GDM1 (cell line): ENCODE data around the gene GPX4.
A peak's percentile ranks its signal among the peaks of the same experiment; 100 is the strongest.

ENCODE experiments used
- DNase-seq: peaks from one replicate; lab custom pipeline; 2025; lab: John Stamatoyannopoulos, UW

The GPX4 gene

DNA sequence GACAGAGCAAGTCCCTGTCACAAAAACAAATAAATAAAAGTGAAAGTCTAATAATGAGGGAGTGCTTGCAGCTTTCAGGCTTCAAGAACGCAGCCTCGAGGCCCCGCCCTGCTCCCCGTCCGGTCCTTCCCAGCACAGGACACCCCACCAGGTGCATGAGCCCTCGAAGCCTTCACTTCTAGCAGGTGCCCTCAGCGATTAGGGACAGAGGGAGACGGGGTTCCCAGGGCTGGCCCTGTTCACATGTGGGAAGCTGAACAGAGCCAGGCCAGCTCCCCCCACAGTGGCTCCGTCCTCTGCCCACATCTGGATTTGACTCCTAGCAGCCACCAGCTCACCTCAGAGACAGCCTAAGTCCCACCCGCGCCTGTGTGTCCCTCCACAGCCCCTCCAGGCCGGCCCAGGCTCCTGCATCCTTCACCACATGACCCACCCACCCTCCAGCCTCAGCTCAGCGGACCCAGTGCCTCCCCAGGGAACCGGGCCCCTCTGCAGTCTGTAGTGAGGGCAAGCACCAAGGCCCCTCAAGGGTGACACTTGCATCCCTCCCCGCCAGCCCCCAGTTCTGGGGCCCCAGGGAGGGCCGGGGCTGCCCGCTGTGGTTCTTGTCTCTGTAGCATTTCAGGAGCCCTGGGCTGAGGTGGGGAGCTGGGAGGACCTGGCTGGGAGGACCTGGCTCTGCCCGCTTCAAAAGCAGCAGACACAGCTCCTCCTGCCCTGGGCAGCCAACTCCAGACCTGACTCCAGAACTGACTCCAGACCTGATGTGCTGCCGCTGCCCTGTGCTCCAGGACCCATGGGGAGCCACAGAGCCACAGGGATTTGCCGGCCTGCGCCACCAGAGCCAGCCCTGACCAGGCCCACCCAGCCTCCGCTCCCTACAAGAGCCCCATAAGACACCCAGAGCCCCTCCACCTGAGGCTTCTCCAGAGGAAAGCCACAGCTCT lies 27.2 kb downstream of the GPX4 start:
- DNase-seq = no peak

DNA sequence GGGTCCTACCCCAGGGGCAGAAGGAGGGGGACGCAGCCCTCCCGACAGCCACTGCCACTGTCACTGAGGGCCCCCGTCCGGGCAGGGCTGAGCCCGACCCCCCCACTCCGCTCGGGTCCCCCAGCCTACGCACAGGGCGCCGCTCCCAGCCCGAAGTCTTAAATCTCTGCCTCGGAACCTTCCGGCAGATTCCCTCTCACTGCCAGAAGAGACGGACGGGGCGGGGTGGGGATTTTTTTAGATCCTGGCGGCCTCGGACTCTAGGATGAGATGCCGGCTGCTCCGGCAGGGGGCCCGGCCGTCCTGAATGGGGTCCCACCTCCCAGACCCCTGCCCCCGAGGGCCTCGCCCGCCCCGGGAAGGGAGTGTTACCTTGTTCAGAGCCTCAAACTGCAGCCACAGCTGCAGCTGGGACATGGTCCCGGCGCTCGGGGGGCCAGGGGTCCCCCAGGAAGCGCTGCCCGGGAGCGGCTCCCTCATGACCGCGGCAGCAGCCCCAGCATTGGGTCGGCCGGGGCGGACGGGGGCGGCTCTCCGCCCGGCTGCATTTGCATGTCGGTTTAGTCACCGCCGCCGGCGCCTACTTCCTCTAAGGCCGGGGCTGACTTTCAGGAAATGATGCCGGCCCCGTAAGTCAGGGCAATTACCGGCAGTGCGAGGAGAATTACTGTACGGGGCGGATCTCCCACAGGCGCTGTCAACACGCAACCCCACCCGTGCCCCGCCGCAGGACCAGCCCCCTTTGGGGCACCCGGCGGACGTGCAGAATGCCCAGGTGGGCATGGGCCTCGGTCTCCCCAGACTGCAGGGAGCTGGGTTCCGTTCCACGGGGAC lies 28.1 kb downstream of the GPX4 start:
- DNase-seq = peak; percentile 69

GRCh38 chr19:1132552-1133383 lies 29.0 kb downstream of the GPX4 start:
- no peak for DNase-seq

GRCh38 chr19:1133471-1133929 lies 29.7 kb downstream of the GPX4 start:
- peak; percentile 89 for DNase-seq

GRCh38 chr19:1134431-1134830 lies 30.6 kb downstream of the GPX4 start:
- no peak for DNase-seq

DNA sequence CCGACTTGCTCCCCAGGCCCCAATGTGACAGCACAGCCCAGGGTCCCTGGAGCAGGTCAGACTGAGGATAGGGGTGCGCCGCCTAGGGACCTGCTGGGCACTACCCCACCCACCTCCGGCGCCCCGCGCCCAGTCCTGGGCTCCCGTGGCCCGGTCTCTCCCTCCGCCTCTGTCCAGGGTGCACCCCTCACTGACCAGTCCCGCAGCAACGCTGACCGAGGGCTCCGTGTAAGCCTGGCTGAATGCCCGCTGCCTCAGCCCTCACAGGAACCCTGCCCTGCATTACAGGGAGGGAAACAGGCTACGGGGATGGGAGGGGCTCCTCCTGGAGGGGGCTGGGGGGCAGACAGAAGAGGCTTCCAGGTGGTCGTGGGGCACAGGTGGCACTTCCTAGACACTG lies 31.7 kb downstream of the GPX4 start:
- no peak for DNase-seq

DNA sequence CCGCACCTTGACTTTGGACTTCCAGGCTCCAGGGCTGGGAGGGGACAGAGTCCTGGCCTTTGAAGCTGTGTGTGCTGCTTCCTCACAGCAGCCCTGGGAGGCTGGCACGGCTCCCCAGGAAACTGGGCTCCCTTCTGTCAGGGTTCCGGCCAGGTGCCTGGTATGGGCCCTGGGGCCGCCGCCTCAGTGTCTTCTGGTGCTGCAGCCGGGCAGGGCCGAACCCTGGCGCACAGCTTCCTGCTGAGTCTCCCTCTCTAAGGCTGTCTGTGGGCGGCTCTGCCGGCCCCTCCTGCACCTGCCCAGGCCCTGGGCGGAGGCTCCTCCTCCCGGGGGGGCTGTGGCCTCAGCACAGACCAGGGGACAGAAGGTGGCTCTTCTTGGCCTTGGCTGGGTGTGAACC lies 32.4 kb downstream of the GPX4 start:
- no peak for DNase-seq

DNA sequence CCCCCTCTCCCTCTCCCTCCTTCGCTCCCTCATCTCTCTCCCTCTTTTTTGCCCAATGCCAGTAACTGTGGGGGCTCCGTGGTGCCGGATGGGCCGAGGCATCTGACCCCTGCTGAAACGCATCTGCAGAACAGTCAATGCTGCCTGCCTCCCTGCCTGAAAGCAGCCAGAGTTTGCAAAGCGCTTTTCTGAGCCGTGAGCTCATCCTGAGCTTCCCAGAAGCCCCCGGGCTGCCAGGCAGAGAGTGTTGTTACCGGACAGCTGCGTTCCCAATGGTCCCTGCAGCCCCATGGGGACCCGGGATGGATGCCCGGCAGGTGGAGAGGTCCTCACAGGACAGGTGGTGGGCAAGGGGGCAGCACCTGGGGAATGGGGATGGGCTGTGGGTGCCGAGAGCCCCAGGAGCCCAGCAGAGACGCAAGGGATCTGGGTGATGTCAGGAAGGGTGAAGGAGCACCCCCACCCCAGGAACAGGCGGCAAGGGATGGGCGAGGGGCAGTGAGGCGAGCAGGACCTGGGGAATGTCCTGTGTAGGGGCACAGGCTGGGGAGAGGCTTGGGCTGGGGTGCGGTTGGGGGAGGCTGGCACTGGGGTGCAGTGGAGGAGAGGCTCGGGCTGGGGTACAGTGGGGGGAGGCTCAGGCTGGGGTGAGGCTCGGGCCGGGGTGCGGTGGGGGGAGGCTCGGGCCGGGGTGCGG lies 33.0 kb downstream of the GPX4 start:
- DNase-seq = no peak

DNA sequence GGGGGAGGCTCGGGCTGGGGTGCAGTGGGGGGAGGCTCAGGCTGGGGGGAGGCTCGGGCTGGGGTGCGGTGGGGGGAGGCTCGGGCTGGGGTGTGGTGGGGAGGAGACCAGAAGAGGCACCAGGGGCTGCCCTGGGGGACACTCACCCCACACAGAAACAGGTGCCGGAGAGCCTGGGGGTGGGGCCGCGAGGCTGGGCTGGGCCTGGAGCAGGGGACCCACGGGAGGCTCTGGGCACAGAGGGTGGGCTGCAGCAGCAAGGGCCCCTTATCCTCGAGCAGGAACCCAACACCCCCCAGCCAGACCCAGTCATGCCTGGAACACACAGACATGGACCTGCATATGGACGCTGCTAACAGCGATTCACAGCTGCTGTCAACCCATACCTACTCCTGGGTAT lies 34.3 kb downstream of the GPX4 start:
- no peak for DNase-seq

DNA sequence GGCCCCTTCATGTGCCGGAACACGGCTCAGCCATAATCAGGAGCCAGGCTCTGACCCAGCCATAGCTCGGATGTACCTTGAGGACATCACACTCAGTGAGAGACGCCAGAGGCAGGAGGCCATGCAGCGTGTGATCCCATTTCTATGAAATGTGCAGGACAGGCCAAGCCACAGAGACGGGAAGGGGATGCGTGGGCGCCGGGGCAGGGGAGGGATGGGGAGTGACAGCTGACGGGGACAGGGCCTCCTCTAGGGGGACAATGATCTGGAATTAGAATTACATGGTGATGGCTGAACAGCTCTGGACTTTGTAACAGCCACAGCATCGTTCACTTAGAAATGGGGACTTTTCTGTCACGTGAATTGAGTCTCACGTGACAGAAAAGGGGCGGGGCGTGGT lies 35.3 kb downstream of the GPX4 start:
- DNase-seq = no peak

- no peak for DNase-seq
These were observed 36.7 kb downstream of the GPX4 start for GRCh38 chr19:1140272-1141027.

DNA sequence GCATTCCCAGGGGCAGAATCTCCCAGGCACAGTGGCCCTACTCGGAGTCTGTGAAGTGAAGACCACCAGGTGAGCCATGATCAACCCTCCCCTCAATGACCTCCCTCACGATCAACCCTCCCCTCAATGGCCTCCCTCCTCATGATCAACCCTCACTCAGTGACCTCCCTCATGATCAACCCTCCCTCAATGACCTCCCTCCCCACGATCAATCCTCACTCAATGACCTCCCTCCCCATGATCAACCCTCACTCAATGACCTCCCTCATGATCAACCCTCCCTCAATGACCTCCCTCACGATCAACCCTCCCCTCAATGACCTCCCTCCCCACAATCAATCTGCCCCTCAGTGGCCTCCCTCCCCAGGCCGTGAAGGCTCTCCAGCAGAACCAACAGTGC lies 38.1 kb downstream of the GPX4 start:
- DNase-seq = no peak

GRCh38 chr19:1143828-1144399 lies 40.1 kb downstream of the GPX4 start:
- no peak for DNase-seq

GRCh38 chr19:1144741-1145140 lies 40.9 kb downstream of the GPX4 start:
- DNase-seq = no peak

DNA sequence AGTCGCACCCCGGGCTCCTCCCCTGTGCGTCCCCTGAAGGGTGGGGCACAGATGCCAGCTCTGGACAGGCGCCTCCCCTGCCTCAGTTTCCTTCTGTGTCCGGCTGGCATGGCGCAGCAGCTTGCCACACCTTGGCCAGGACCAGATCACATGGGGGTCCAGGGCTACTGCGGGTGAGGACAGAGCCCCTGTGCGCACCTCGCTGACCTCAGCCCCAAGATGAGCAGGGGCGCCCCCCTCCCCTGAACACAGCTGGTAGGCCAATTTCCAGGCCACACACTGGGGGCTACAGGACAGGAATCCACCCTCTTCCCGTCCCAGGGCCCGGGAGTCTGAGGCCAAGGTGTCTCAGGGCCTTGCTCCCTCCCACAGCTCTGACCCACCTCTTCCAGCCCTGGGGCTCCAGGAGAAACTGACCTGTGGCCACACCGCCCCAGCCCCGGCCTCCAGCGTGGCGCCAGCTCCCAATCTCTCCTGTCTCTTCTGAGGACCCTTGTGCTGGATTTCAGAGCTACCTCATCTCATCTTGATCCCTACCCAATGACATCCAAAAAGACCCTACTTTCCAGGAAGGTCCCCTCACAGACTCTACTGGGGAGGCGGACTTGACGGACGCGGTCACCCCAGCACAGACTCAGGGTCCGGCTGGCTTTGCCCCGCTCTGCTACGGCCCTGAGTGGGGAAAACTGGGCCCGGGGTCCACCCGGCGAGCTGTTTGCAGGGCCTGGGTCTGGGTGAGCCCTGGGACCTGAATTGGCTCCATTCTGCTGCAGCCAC lies 42.0 kb downstream of the GPX4 start:
- DNase-seq = no peak

DNA sequence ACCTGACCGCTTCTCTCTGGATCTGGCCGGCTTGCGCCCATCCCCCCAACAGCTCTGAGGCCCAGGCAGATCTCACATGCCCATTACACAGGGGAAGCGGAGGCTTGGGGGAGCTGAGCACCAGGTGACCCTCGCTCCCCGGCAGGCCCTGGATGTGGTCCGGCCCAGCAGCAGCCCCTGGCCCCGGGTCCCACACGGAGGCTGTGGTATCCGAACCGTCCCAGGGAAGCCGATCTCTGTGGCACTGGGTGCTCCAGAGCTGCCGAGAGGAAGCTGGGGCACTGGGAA lies 42.6 kb downstream of the GPX4 start:
- DNase-seq = no peak

DNA sequence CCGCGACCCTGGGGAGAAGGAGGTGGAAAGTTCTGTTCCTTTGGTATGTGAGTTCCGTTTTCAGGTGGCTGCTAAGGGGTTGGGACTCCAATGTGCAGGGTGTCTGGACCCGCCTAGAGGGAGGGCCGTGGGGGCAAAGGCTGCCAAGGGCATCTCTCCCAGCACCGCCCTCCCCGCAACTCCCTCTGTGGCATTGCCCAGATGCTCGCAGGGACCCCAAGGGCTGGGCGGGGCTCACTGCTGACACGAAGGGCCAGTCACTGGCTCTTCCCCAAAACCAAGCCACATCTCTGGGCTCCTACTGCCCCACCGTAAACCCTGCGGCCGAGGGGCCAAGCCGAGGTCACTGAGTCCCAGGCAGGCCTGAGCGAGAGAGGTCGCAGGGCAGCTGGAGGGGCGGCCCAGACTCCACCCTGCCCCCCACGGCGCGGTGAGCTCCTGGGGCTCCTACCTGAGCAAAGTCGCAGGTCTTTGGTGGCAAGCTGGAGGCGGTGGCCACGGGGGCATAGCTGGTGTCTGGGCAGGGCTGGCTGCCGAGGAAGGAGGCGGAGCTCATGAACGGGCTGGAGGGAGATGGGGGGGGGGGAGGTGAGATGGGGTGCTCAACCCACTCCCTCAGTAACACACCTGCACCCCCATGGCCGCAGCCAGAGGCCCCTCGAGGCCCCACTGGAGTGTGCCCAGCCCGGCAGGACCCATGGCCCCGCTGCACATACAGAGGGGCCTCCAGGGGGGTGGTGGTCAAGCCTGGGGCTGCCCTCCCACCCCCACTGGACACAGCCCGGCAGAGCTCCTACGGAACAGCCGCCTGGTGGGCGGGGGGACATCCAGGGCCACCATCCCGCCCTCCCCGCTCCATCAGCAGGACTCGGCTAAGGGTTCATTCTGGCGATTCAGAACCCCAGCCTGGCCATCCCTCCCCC lies 43.3 kb downstream of the GPX4 start:
- DNase-seq = no peak

DNA sequence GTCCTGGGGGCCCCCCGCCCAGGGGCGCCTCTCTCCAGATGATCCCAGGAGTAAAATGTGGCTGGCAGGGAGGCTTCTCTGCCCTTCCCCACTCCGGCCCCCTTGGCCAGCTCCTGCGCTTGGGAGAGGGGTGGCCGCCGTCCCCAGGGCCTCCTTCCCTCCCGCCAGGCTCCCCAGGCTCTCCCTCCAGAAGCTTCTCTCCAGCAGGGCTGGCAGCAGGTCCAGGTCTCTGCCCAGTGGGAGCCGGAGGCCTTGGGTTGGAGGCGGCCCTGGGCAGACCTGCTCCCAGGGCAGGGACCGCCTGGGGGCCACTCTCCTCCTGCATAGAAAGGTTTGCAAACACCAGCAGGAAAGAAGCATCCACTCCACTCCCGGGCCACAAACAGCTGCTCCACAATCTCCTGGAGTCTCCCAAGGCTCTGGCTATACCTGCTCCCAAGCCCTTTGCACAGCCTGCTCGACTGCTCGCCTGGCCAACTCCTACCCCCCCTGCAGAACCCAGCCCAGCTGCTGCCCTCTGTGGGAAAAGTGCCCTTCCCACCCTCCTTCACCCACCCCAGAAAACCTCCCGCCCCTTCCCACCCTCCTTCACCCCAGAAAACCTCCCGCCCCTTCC lies 44.2 kb downstream of the GPX4 start:
- DNase-seq = no peak
